BE2C (cell line): ENCODE data around the gene FAM13A.

ENCODE experiments used
- DNase-seq: peaks from one replicate; pipeline ENCODE4 v3.0.0-alpha.2; 2020
- H3K27me3 ChIP-seq: fragments of 250-450 bp; sonication (Bioruptor Pico); 2 replicates; pipeline ENCODE4 v1.5.1; 2020; ENCODE audit warnings: mild to moderate bottlenecking
- H3K36me3 ChIP-seq: fragments of 250-450 bp; sonication (Bioruptor Pico); 2 replicates; pipeline ENCODE4 v1.5.1; 2020; ENCODE audit warnings: mild to moderate bottlenecking
- H3K4me1 ChIP-seq: fragments of 250-450 bp; sonication (Bioruptor Pico); 2 replicates; pipeline ENCODE4 v1.5.1; 2020
- H3K4me3 ChIP-seq: 2 replicates; pipeline ENCODE4 v1.5.1; 2011; ENCODE audit warnings: low read depth, low read length
- H3K9me3 ChIP-seq: fragments of 250-450 bp; sonication (Bioruptor Pico); 2 replicates; pipeline ENCODE4 v1.5.1; 2020
- TF ChIP-seq, protein P1 (sequence below): IDR thresholded peaks from 2 replicates; pipeline ENCODE4 v1.5.1; 2012; ENCODE audit warnings: mild to moderate bottlenecking, low read depth, low read length

Gene FAM13A

DNA sequence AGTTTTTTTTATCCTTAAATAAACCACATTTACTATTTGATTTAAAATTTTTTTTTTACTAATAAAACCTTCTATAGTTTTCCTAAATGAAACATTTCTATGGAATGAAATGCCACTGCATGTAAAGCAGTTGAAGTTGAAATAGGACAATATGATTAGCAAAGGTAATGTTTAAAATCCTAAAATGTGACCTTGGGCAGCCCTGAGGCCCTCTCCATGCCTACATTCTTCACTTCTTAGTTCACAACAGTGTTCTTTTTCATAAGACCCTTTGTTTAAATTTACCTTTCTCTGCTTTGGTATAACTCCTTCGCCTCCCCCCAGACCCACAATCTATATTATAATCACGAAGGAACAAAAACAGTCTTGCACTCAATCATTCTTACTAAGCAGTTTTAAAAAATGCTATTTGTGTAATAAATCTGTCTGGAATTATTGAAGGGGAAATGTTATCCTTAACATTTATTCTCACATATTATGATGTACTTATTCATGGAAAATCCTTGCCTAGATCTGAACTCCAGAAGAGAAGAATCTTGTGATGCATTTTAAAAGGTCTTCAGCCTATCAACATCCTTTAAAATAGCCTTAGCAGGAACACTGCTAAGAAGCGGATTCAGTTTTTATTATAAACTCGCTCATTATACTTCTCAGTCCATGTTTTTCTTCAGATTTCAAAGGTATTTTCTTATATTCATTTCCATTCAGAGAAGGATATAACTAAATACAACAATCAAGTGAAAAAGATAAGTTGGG, 234.8 kb downstream of the FAM13A start:
- no peak for DNase-seq
- peak overlapping the region; percentile 58 for H3K4me3 ChIP-seq
- TF ChIP-seq, protein P1, sequence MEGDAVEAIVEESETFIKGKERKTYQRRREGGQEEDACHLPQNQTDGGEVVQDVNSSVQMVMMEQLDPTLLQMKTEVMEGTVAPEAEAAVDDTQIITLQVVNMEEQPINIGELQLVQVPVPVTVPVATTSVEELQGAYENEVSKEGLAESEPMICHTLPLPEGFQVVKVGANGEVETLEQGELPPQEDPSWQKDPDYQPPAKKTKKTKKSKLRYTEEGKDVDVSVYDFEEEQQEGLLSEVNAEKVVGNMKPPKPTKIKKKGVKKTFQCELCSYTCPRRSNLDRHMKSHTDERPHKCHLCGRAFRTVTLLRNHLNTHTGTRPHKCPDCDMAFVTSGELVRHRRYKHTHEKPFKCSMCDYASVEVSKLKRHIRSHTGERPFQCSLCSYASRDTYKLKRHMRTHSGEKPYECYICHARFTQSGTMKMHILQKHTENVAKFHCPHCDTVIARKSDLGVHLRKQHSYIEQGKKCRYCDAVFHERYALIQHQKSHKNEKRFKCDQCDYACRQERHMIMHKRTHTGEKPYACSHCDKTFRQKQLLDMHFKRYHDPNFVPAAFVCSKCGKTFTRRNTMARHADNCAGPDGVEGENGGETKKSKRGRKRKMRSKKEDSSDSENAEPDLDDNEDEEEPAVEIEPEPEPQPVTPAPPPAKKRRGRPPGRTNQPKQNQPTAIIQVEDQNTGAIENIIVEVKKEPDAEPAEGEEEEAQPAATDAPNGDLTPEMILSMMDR, result no peak

DNA sequence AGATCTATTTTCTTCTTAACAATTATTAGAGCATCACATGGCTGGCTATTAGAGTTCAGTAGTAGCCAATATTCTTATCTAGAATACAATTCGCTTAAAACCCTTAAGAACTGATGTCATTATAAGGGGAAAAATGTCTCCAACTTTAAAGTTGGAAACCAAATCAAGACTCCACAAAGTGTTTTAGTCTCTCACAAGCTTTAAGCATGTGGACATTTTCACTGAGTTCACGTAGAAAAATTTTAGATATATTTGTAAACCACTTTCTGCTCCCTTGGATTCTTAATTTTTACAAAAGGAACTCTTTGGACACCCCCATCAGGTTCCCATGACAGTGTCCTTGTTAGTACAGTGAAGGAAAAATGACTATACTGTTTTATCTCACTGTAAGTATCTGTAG, 235.5 kb downstream of the FAM13A start:
- TF ChIP-seq, protein P1, result no peak
- no peaks in the 10 kb centered on the region for H3K9me3 ChIP-seq
- H3K4me1 ChIP-seq, result peaks cover 12% of the 10 kb centered on the region
- no peak for DNase-seq
- H3K4me3 ChIP-seq, result no peak overlapping the region
- no peaks in the 10 kb centered on the region for H3K27me3 ChIP-seq
- no peaks in the 10 kb centered on the region for H3K36me3 ChIP-seq

More for the DNA sequence above, 234.8 kb downstream of the FAM13A start:
- Histone ChIP-seq H3K36me3 (no peaks in the 10 kb centered on the region), H3K9me3 (no peaks in the 10 kb centered on the region), H3K27me3 (no peaks in the 10 kb centered on the region), H3K4me1 (peaks cover 10% of the 10 kb centered on the region)

DNA sequence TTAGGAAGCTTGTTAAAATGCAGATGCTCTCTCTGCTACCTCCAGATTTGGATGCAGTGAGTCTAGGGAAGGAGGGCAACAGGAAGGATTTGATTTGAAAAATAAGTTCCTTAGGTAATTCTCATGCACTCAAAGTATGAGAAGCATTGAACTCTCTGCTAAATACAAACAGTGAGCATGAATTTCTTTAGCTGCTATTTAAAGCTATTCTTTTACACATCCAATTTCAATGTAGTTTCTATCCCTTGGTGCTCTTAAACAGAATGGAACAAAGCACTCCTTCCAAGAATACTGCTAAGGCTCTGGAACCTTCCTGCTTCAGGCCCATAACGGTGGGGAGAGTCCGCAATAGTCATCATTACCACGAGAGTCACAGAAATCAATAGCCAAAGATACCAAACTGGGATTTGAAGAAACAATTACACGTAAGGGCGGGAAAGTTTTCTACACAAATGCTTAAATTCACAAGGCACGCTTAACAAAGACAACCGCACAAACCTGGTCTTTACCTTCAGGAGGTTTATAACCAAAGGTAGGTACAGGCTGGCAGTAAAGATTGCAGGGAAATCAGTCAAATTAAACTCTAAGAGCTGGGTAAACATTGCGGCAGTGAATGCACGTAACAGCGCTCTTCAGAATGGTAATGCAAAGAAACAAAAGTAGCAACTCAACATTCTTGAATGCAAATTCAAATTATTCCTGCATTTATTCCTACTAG, 236.1 kb downstream of the FAM13A start:
- peaks cover 15% of the 10 kb centered on the region for H3K4me1 ChIP-seq
- TF ChIP-seq, protein P1, result no peak
- no peaks in the 10 kb centered on the region for H3K36me3 ChIP-seq
- no peak overlapping the region for H3K4me3 ChIP-seq
- no peaks in the 10 kb centered on the region for H3K9me3 ChIP-seq
- DNase-seq, result no peak
- no peaks in the 10 kb centered on the region for H3K27me3 ChIP-seq

DNA sequence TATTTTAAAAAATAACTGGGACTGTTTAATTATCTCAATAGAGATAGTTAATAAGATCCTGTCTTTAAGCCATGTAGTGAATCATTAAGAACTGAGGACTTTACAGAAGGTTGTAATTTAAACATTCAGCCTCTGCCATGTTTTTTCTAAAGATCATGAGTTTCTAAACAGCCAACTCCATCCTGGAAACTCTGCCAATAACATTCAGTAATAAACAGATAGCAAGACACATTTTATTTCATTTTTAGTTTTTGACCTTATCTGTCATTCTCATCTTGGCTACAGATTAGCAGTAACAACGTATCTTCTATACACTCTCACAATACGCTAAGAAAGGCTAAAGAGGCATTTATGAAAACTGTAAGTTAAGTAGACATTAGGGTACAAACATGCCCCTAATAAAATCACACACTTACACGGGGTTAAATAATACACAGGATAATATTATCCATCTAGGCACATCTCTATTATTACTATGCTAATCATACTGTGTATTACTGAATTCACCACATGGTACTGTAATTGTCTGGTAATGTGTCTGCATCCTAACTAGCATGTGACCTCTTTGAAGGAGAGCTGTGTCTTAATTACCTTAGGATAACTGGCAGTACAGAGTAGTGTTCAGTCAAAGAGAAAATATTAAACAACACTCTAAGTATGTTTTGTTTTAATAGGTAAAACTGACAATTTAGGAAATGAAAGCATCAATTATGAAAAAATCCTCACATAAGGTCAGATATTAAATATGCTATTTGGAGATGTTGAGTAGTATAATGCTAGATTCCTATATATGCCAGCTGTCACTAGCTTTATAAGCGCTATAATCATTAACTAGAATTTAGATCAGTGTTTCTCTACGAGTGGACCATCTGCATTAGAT, 236.9 kb downstream of the FAM13A start:
- no peak overlapping the region for H3K4me3 ChIP-seq

DNA sequence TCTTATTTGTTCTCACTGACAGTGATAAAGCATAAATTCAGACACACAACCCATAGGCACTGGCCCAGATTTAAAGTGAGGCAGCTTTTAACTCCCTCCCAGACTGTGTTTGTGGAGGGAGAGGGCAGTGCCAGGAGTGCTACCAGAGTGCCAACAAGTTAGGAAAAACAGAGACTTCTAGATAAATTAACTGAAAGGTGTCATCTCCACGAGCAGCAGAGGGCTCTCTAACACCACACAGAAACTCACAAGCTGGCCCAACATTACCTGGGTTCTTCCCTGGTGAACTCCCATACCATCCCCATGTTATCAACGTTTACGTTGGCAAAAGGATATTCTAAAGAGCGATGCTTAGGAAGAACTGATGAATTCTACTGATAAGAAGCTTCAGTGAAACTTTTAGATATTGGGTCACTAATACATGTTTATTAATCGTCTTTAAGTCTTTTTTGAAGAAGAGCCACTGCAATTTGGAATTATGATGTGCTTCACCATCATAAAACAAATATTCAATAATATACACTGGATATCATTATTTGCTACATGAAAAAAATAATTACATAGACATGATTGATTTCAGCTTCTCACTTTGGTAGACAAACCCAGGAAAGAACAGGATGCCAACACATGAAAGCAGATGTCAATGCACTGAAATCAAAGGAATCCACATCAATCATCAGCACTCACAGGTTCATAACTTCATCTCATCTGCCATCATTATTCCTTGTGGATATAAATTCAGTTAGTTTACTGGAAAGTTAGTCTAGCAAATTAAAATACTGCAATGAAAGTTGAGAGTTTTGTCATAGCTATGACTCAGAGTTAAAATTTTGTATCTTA, 238.1 kb downstream of the FAM13A start:
- no peaks in the 10 kb centered on the region for H3K36me3 ChIP-seq
- H3K27me3 ChIP-seq, result no peaks in the 10 kb centered on the region
- H3K4me3 ChIP-seq, result no peak overlapping the region
- H3K9me3 ChIP-seq, result no peaks in the 10 kb centered on the region
- H3K4me1 ChIP-seq, result peaks cover 15% of the 10 kb centered on the region
- peak; percentile 48 for DNase-seq
- TF ChIP-seq, protein P1, result peak; percentile 74

More for the DNA sequence above, 236.9 kb downstream of the FAM13A start:
- H3K36me3 ChIP-seq, result no peaks in the 10 kb centered on the region
- no peaks in the 10 kb centered on the region for H3K27me3 ChIP-seq
- no peak for DNase-seq
- peaks cover 15% of the 10 kb centered on the region for H3K4me1 ChIP-seq
- TF ChIP-seq, protein P1, result no peak
- H3K9me3 ChIP-seq, result no peaks in the 10 kb centered on the region
